Ovary (tissue), 3 donors: ENCODE data around the gene C4B.

ENCODE experiments used
- CTCF ChIP-seq, 3 donors: fragments of 450-650 bp in 2 of 3; fragments of 200-600 bp in 1 of 3; IDR thresholded peaks; one replicate each; pipeline versions ENCODE4 v1.5.1 to v1.8.0; 2016 to 2022; ENCODE audit warnings: antibody characterized with exemption in 3 of 3, mild to moderate bottlenecking in 1 of 3
- POLR2A ChIP-seq: fragments of 450-650 bp; IDR thresholded peaks from one replicate; pipeline ENCODE4 v1.6.1; 2017; ENCODE audit warnings: antibody characterized with exemption, mild to moderate bottlenecking, moderate library complexity
- donor health status: DM: no; HTN: no; CAD: no.

GRCh38 chr6:31968791-31969711 lies 45.5 kb upstream of the C4B start:
- TF ChIP-seq CTCF (IDR thresholded peaks at IDR 0.05) = no peak
- TF ChIP-seq POLR2A = no peak
